Neuron (in vitro differentiated cells): ENCODE data around the gene SGCD.

ENCODE experiments used
- H2AFZ ChIP-seq: one replicate; pipeline ENCODE4 v1.6.1; 2013; ENCODE audit warnings: low read depth, mild to moderate bottlenecking, inconsistent platforms, low read length, moderate library complexity
- H3K27me3 ChIP-seq: one replicate; pipeline ENCODE4 v1.6.1; 2013; ENCODE audit warnings: low read length; ENCODE audit not compliant: insufficient read depth
- H3K36me3 ChIP-seq: one replicate; pipeline ENCODE4 v1.6.1; 2013; ENCODE audit warnings: low read length; ENCODE audit not compliant: insufficient read depth
- H3K4me1 ChIP-seq: one replicate; pipeline ENCODE4 v1.6.1; 2013; ENCODE audit warnings: low read length; ENCODE audit not compliant: insufficient read depth
- H3K4me3 ChIP-seq: 2 replicates; pipeline ENCODE4 v1.5.1; 2013; ENCODE audit warnings: mild to moderate bottlenecking, low read length, moderate library complexity
- H3K9me3 ChIP-seq: one replicate; pipeline ENCODE4 v1.6.1; 2013; ENCODE audit warnings: low read length

SGCD gene

DNA sequence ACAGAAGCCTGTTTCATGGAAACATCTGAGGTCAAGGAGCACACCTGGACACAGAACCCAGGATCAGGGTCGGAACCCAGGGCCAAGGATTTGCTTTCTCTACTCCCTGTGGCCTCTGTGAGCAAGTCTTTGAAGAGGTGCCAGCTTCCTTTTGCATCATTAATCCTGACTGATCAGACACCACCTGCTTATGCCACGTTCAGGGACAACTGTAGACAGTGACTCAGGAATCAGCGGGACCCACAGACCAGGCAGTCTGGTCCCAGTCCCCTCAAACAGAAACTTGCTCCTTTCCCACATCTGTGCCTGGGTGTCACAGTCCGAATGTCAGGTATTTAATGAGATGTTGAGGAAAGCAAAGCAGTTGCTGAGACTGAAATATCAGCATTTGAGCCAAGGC, 154.8 kb downstream of the SGCD start:
- Histone ChIP-seq H3K27me3 (no peaks in the 10 kb centered on the region), H3K4me1 (no peaks in the 10 kb centered on the region), H2AFZ (no peak overlapping the region), H3K36me3 (no peaks in the 10 kb centered on the region), H3K4me3 (no peak overlapping the region), H3K9me3 (no peaks in the 10 kb centered on the region)

- Histone ChIP-seq H3K4me3 (no peak overlapping the region), H3K27me3 (no peaks in the 10 kb centered on the region), H3K36me3 (no peaks in the 10 kb centered on the region), H3K4me1 (no peaks in the 10 kb centered on the region), H3K9me3 (no peaks in the 10 kb centered on the region), H2AFZ (no peak overlapping the region)
These were observed 155.9 kb downstream of the SGCD start for GRCh38 chr5:156482818-156483217.

DNA sequence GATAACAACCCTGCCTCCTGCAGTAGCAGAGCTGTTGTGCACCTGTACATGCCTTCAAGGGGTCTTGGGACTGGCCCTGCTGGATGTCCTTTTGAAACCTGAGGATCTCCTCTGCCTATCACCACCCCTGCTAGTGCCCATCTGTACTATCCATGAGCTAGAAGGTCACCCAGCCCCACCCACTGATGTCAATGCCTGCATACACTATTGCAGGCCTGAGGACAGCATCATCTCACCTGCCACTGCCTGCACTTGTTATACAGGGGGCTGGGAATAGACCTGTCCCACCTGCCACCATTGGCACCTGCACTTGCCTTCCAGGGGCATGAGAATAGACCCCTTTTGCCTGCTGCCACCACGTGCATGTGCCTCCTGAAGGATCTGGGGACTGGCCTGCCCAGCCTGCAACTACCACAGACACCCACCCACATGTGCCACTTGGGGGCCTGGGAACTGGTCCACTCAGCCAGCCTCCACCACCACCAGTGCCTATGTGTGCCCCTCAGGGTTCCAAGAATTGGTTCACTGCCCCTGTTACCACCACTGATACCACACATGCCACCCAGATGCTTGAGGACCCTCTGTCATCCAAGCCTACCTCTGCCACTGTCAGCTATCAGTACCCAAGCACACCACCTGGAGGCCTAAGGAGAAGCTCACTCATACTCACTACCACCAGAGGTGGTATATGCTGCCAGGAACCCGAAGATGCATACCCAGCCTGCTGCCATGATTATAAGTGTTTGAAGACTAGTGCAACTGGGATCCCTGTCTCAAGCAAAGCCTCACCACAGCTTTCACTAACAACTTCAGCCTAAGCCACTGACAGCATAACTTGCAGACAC, 159.7 kb downstream of the SGCD start:
- Histone ChIP-seq H3K36me3 (no peaks in the 10 kb centered on the region), H3K27me3 (no peaks in the 10 kb centered on the region), H3K4me3 (no peak overlapping the region), H3K9me3 (no peaks in the 10 kb centered on the region), H3K4me1 (no peaks in the 10 kb centered on the region), H2AFZ (no peak overlapping the region)

- no peak overlapping the region for H3K4me3 ChIP-seq
- no peaks in the 10 kb centered on the region for H3K27me3 ChIP-seq
- H3K9me3 ChIP-seq, result no peaks in the 10 kb centered on the region
- no peaks in the 10 kb centered on the region for H3K4me1 ChIP-seq
- H3K36me3 ChIP-seq, result no peaks in the 10 kb centered on the region
- no peak overlapping the region for H2AFZ ChIP-seq
These were observed 164.8 kb downstream of the SGCD start for GRCh38 chr5:156491766-156492165.

GRCh38 chr5:156496291-156496690, 169.3 kb downstream of the SGCD start:
- Histone ChIP-seq H3K4me3 (no peak overlapping the region), H3K4me1 (peaks cover 6% of the 10 kb centered on the region), H3K9me3 (no peaks in the 10 kb centered on the region), H3K27me3 (no peaks in the 10 kb centered on the region), H3K36me3 (no peaks in the 10 kb centered on the region), H2AFZ (no peak overlapping the region)

DNA sequence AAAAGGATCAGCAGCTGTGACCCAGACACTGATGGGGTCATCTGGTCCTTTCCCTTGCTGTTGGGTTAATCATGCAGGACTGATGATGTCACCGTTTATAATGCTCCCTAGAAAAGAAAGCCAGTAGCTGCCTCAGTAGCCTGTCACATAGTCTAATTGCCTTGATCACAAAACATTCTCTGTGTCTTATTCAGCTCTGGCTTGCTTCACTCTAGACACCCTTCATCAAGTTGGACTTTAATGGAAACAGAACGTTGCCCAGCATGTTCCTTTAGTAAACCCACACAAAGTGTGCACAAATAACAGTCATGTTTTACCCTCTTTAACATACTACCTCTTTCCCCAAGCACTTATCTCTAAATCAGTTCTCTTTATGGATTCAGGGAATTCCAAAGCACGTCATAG, 170.8 kb downstream of the SGCD start:
- Histone ChIP-seq H3K36me3 (no peaks in the 10 kb centered on the region), H3K4me1 (peaks cover 6% of the 10 kb centered on the region), H3K9me3 (no peaks in the 10 kb centered on the region), H3K27me3 (no peaks in the 10 kb centered on the region), H3K4me3 (no peak overlapping the region), H2AFZ (no peak overlapping the region)

DNA sequence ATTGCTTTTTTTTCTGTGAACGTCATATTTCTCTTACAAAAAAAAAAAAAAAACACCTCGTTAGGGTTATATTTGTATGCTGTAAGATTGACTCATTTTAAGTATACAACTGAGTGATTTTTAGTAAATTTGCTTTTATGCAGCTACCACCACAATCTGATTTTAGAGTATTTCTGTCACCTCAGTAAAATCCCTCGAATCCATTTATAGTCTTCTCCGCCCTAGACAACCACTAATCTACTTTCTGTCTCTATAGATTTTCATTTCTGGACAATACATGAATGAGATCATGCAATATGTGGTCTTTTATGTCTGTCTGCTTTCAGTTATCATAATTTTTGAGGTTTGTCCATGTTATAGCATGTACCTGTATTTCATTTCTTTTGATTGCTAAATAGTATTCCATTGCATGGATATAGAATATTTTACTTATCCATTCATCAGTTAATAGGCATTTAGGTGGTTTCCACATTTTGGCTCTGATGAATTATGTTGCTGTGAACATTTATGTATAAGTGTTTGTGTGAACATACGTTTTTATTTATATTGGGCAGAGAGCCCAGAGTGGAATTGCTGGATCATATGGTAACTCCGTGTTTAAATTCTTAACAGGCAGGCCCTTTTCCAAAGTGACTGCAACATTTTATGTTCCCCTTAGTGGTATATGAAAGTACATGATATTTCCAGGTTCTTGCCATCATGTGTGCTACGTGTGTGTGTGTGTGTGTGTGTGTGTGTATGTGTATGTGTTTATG, 171.4 kb downstream of the SGCD start:
- Histone ChIP-seq H3K9me3 (no peaks in the 10 kb centered on the region), H2AFZ (no peak overlapping the region), H3K27me3 (no peaks in the 10 kb centered on the region), H3K36me3 (no peaks in the 10 kb centered on the region), H3K4me1 (peaks cover 6% of the 10 kb centered on the region), H3K4me3 (no peak overlapping the region)

DNA sequence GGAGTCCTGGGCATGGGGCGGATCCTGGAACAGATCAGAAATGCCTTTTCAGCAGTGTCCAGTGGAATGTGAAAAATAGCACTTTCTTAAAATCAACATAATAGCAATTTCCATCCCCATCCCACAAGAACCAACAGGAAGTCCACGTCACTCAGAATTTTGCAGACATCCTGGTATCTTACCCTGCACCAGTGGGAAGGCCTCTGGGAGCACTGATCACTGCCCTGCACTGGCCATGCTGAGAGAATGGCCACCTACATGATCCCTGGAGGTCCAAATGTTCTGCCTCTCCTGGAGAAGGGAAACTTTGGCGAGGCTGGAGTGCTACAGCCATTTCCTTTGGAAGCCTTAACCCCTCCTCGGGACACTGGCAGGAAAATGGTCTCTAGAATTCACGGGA, 173.8 kb downstream of the SGCD start:
- no peak overlapping the region for H3K4me3 ChIP-seq
- no peak overlapping the region for H2AFZ ChIP-seq
- no peaks in the 10 kb centered on the region for H3K27me3 ChIP-seq
- H3K9me3 ChIP-seq, result no peaks in the 10 kb centered on the region
- H3K4me1 ChIP-seq, result peaks cover 6% of the 10 kb centered on the region
- no peaks in the 10 kb centered on the region for H3K36me3 ChIP-seq

DNA sequence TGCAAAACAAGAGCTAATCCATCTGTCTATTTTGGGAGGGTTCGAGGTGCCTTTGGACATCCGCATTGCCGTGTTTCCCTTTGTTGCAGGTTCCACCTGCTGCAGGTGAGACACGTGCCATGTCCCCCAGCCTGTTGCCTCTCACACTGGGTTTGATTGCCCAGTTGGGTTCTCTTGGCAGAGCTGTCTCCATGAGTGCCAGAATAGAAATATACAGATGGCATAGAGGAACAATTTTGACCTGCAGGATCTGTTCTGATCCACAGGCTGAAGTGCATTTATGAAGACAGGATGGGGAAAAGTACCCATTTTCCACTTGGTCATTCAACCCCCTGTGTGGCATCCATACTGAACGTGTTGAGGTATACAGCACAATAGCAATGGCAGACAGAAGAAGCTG, 178.1 kb downstream of the SGCD start:
- H3K4me3 ChIP-seq, result no peak overlapping the region
- H3K9me3 ChIP-seq, result no peaks in the 10 kb centered on the region
- H3K4me1 ChIP-seq, result no peaks in the 10 kb centered on the region
- H2AFZ ChIP-seq, result no peak overlapping the region
- no peaks in the 10 kb centered on the region for H3K27me3 ChIP-seq
- H3K36me3 ChIP-seq, result no peaks in the 10 kb centered on the region

GRCh38 chr5:156513123-156513815, 186.3 kb downstream of the SGCD start:
- Histone ChIP-seq H3K27me3 (no peaks in the 10 kb centered on the region), H3K4me3 (no peak overlapping the region), H3K9me3 (no peaks in the 10 kb centered on the region), H3K36me3 (no peaks in the 10 kb centered on the region), H3K4me1 (no peaks in the 10 kb centered on the region), H2AFZ (no peak overlapping the region)

DNA sequence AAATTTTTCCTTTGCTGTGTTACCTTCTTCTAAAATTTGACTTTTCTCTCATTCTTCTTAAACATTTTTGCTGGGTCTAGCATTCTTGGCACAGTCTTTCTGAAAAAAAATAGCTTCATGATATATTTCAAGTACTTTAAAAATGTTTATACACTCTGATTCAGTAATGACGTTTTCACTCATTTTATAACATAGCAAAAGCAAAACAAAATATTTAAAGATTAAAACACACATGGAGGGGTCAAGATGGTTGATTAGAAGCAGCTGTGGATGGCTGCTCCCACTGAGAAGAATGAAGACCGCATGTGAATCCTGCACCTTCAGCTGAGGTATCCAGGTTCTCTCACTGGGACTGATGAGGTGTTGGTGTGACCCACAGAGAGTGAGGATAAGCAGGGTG, 188.2 kb downstream of the SGCD start:
- Histone ChIP-seq H3K9me3 (no peaks in the 10 kb centered on the region), H3K27me3 (no peaks in the 10 kb centered on the region), H3K4me1 (no peaks in the 10 kb centered on the region), H2AFZ (no peak overlapping the region), H3K4me3 (no peak overlapping the region), H3K36me3 (no peaks in the 10 kb centered on the region)

- H3K4me3 ChIP-seq, result no peak overlapping the region
- H3K27me3 ChIP-seq, result no peaks in the 10 kb centered on the region
- no peak overlapping the region for H2AFZ ChIP-seq
- no peaks in the 10 kb centered on the region for H3K36me3 ChIP-seq
- no peaks in the 10 kb centered on the region for H3K9me3 ChIP-seq
- no peaks in the 10 kb centered on the region for H3K4me1 ChIP-seq
These were observed 188.9 kb downstream of the SGCD start for GRCh38 chr5:156515803-156516360.
